Activated CD4-positive, alpha-beta T cell treated with anti-CD3 and anti-CD28 coated beads, Interleukin-2, amount 50 U/mL, for 24 hours (primary cell): ENCODE measurements around the gene SORBS1.

Source experiments
- DNase-seq, 2 donors: peaks; one replicate each; pipeline ENCODE4 v3.0.0-alpha.2; 2020; ENCODE audit warnings: low read depth in 1 of 2, low spot score in 1 of 2

The SORBS1 gene

DNA sequence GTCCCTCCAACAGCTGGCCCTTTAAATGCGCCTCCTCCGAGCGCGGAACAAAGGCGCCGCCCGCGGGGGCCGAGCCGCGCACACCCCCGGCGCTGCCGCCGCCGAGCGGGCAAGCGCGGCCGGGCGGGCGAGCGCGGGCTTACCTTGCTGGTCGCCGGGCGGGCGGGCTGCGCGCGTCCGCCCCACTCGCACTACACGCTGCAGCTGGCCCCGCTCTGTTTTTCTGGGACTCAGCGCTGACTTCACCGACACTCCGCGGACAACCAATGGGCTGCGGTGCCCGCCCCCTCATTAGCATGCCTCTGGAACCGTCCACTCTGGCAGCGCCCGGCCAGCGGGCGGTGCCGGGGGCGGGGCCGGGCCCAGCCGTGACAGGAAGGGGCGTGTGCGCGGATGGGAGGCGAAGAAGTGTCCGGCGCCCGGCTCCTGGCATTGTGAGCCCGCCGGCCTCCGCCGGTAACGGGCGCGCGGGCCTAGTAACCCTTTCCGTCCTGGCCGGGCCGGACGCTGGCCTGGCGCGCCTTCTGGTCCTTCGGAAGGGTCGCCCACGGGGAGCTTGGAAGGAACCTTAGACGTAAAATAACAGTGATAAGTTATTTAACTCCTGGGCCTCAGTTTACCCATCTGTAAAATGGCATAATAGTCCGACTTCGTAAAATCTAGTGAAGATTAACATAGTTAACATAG, at the start of gene SORBS1:
Gene SORBS1, minus strand, starts transcription at position 195 of the 687 bp plus-strand sequence. CDS start 120,236 bp downstream, outside the sequence.
- DNase-seq, result peak; percentile 46 to 68

DNA sequence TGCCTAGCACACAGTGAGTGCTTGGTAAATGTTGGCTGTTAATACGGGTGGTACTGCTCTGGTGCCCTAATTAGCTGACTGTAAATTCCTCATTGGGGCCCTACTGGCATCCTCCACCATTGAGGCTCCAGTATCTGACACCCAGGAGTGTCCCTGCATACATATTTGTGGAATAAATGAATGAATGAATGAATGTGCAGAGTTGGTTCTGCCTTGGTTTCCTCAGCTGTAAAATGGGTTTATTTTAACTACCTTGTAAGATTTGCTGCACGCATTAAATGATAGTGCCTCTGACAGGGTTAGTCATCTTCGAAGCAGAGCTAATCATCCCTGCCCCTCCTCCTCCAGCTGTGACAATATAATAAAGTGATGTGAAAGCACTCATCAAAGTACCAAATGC, 49.6 kb upstream of the SORBS1 start:
- DNase-seq, result no peak

DNA sequence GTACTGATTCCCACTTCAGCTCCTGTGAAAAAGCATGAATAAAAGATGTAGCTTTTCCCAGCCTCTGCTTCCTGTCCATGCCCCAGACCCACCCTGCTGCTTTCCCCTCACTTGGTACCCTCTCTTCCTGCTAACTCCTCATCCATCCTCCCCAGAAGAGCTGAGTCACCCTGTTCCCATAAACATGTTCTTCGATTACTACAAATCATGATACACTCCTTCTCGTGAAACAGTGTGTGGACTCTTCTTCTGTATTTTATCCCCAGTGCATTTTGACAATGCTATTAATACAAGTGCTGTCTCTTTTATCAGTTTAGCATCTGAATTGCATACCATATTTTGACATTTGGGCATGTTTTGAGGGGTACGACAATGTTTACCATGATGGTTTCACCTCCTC, 45.8 kb upstream of the SORBS1 start:
- DNase-seq, result no peak

DNA sequence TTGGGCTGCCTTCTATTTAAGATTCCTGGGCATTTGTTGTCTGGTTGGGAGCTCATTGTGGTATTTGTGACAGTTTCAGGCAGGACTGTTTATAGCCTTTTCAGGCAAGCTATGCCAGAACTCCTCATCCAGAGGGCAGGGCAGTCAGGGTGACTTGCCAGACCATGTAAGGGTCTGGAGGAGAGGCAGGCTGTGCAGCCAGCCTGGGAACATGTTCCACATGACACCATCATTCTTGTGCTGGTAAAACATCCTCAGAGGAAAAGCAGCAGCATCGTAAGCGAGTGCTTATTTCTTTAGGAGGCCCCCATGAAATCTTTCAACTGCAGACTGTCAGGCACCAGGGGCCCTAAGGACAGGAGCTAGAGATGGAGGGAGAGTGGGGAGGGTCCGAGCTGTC, 44.0 kb upstream of the SORBS1 start:
- DNase-seq, result no peak

DNA sequence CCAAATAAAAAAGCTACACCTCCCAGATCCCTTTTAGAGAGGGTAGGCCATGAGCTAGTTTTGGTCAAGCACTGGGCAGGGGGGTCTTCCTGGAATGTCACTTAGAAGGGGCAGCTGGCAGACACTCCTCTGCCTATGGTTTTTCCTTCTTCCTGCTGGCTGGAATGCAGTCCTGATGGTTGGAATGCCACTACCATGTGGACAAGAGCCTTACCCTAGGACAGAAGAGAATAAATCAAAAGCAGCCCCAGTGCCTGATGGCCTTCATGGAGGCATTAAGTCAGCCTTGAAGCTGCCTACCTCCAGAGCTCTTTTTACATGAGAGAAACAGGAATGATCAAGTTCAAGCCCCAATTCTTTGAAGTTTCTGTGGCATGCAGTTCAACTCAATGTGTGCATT, 43.5 kb upstream of the SORBS1 start:
- no peak for DNase-seq

DNA sequence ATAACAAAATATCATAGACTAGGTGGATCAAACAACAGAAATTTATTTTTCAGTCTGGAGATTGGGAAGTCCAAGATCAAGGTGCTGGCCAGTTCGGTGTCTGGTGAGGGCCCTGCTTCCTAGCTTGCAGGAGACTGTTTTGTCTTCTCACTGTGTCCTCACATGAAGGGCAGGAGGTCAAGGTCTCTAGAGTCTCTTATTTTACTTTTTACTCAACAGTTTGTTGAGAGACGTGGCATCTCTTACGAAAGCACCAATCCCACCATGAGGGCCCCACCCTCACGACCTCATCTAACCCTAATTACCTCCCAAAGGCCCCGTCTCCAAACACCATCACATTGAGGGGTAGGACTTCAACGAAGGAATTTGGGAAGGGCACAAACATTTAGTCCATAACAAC, 41.2 kb upstream of the SORBS1 start:
- no peak for DNase-seq

DNA sequence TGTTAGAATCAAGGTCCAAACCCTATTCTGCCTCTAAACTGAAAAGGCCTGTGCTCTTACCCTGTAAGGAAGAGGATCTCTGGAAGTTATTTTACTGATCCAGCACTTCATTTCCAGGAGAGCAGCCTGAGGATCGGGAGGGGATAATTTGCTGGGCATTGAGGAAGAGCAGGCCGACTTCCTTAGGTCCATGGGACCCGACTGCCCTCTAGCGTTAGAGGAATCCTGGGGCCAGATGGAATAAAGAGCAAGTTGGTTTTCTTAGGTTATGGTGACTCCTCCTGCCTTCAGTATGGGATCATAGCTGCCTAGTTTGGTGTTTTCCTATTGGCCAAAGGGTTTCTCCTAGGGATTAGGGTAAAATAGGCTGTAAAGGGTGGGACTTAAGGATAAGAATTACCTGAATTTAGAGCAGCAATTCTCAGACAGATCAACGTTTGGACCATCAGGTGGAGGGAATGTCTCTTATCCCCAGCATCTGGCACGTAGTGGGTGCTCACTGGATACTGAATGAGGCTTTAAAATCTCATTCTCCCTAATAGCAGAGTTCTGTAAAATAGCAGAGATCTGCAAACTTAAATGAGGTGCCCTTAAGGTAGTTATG, 40.0 kb upstream of the SORBS1 start:
- peak in 1 of 2 donors; percentile 30 for DNase-seq

DNA sequence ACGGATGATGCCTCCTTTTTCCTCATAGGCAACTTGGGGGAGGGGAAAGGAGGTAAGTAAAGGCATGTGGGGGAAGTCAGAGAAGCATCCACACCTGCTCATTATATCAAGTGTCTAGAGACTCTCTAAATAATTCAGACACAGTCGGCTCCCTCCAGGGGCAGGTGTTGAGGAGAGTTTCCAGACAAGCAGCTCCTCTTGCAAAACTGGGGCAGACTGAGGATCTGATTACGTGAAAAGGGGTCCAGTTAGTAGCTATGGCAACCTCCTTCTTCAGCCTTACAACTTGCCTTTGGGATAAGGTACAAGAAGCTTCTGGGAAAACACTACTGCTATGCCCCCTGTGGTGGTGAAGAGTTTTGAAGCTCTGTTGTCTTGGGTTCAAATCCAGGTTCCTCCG, 39.0 kb upstream of the SORBS1 start:
- no peak for DNase-seq

DNA sequence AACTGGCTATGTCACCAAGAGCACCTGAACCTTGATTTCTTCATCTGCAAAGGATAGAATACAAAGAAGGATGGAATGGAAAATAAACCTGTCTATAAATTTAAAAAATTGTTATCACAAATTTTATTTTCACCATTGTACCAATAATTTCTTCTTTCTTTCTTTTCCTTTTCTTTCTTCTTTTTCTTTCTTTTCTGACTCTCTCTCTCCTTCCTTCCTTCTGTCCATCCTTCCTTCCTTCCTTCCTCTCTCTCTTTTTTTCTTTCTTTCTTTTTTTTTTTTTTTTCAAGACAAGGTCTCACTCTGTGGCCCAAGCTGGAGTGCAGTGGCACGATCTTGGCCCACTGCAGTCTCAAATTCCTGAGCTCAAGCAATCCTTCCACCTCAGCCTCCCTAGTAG, 36.6 kb upstream of the SORBS1 start:
- DNase-seq, result no peak

DNA sequence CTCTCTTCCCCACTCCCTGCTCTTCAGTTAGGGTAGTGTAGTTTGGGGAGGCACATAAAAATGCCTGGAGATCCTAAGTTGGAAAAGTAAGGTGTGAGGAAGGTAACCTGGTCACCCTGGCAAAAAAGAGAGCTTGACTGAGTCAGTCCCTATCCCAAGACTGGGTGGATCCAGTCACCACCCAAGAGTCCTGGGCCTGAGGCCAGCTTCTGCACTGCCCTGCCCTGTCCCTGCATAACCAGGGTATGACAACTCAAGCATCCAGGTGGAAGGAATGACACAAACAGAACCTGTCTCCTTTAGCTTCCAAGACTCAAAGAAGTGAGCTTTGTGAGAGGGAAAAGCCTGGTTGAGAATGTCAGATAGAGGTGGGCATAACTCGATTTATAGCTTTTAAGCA, 26.9 kb upstream of the SORBS1 start:
- no peak for DNase-seq

DNA sequence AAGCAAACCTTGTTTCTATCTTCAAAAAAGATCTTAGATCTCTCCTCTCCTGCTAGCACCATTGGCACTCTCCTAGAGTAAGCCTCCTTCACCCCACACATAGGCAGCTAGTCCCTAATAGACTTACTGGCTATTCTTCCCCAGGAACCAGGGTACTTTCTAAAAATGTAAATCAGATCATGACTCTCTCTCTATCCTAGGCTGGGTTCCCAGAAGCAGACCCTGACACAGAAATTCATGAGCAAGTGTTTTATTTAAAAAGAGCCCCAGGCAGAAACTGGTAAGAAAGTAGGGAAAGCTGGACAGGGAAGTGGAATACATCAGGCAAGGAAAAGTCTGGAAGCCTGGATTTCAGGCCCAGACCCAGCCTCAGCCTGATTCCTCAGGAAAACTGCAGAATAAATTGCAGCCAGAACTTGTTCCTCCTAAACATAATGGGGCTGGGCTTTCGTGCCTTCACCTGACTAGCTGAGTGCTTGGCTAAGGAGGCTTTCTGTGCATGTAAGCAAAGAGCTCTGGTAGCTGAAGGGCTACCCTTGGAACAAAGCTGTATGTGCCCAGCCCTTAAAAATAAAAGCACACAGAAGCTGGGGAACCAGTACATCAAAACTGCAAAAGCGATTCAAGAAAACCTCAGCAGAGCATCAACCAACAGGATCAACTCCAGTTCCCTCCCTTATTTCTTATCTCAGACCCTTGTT, 18.8 kb upstream of the SORBS1 start:
- no peak for DNase-seq

DNA sequence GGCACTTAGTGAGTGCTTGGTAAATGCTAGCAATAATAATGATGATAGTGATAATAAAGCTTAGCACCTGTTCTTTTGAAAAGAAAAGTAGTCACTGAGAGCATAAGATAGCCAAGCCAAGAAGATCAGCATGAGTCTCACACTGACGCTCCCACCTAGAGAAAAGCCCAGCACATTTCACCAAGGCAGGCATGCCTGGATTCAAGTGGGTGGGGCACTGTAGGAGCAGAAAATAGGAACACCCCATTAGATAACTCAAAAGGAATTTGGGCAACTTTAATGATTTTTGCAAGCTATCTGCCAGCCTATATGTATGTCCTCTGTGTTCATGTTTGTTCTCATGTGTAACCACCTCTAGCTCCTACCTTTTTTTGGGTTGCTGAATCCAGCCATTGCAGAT, 18.1 kb upstream of the SORBS1 start:
- no peak for DNase-seq

DNA sequence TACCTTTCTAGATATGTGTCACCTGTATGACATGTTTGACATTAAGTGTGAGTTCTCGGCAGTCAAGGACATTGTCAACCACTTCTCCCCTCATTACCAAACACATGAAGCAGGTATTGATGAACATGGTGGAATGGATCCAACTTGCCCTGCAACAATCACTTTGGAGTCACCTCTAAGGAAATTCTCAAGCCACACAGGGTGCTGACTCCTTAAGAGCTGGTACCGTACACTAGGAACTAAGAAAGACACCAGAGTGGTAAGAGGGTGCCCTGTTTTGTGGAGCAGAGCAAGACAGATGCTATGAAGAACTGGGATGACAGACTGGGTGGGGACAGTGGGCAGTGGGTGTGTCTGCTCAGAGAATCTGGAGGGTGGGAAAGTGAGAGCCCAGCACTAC, 17.4 kb upstream of the SORBS1 start:
- DNase-seq, result no peak

DNA sequence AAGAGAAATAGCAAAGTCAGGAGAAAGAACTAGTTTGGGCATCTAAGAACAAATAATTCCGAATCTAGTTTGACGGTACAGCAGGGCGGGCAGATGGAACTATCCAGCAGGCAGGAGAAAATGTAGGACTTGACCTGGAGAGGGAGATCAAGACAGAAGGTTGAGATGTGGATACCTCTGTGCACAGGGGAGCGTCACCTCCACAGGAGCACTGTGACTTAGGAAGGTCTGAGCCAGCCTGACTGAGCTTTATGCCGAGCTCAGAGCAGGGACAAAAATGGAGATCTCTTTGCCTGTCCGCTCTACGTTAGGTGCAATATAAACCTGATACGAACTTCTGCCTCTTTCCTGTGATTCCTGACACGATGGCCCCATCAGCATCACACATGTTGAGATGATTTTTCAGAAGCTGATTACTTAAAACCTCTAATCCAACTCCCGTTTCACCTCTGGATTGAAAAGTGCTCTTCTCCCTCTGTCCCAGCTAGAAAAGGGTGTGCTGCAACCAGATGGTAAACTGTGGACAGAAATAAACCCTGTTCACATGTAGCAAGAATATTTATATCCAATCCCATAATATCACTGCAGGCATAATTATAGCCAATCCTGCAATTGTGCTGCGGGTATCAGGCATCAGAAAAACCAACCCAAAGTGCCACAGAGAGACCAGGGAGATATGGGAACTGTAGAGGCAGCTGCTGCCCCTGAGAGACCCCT, 13.6 kb upstream of the SORBS1 start:
- no peak for DNase-seq

DNA sequence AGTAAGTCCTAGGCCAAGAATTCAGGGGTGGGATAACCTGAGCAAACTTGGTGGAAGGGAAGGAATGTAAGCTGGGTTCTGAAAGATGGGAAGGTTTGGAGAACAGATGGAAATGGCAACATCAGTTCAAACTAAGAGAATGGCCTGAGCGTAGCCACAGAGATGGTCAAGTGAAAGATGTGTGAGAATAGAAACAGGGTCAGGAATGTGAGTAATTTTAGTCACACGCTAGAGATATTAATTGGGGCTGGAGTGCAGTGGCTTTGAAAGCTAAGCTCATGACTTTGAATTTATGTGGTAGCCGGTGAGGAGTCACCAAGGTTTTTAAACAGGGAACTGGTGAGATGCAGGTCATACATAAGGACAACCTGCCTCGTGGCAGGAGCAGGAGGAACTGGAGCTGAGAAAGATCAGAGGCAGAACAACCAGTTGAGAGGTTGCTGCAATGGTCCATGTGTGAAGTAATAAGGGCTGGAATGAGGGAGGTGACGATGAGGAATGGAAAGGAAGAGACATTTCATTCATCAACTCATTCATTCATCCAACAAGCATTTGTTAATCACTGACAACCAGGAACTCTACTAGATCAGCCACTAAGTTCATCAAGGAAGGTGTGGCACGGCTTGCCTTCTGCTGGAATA, 12.9 kb upstream of the SORBS1 start:
- no peak for DNase-seq

DNA sequence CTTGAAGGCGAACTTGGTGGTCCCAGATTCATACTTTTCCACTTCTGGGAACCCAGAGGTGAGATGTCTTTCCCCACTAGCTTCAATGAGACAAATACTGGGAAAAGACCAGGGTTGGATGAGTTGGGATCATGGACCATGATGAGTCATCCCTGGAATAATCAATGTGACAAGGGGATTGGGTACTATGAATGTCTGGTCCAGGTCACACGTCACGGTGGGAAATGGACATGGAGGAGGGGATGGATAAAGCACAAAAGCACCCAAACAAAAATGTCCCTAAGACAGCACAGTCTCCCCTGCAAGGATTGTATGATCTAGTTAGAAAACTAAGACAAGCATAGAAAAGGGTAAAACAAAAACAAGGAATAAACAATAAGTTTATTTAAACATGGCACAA, 12.4 kb upstream of the SORBS1 start:
- no peak for DNase-seq

DNA sequence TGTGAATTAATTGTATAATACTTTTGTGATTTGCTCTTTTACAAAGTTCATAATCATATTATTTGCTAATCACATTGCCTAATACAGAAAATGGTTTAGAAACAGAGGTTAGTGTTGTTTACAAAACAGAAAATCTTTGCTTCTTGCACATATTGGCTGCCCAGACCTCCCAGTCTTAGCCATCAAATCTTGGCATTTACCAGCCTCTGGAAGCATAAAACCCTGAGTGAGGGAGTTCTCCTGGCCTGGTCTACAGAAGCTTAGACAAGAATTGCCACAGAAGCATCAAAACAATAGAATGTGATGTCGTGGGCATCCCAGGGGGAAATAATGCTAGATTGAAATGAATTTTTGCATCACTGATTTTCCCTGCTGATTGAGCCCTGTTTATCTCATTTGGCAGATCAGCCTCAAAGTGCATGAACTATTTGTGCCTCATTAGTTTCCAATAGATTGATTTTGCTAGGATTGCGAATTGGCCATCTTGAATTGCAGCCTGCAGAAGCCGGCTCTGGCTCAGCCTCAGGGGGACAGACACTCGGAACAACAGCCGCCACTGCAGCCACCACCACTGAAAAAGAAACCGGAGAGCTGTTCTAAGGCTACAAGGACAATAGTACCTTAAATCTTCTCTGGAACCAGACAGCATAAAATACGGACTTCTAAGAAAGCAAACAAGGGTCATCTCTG, 11.1 kb upstream of the SORBS1 start:
- no peak for DNase-seq

DNA sequence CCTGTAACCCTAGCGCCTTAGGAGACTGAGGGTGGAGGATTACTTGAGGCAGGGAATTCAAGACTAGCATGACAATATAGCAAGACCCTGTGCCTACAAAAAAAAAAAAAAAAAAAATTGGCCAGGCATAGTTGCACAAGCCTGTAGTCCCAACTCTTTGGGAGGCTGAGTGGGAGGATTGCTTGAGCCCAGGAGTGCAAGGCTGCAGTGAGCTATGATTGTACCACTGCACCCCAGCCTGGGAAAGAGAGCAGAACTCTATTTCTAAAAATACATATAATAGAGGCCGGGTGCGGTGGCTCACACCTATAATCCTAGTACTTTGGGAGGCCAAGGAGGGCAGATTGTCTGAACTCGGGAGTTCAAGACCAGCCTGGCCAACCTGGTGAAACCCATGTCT, 10.2 kb upstream of the SORBS1 start:
- no peak for DNase-seq

DNA sequence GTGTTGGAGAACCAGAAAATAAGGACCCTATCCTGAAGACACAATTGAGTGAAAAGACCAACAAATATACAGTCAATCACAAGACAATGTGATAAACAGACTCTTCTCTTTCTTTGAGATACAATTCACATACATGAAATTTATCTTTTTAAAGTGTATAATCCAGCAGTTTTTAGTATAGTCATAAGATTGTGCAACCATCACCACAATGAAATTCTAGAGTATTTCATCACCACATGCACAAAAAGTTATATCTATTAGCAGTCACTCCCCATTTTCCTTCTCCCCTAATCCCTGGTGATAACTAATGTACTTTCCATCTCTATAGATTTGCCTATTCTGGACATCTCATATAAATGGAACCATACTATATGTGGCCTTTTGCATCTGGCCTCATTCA, 8.2 kb upstream of the SORBS1 start:
- DNase-seq, result no peak

DNA sequence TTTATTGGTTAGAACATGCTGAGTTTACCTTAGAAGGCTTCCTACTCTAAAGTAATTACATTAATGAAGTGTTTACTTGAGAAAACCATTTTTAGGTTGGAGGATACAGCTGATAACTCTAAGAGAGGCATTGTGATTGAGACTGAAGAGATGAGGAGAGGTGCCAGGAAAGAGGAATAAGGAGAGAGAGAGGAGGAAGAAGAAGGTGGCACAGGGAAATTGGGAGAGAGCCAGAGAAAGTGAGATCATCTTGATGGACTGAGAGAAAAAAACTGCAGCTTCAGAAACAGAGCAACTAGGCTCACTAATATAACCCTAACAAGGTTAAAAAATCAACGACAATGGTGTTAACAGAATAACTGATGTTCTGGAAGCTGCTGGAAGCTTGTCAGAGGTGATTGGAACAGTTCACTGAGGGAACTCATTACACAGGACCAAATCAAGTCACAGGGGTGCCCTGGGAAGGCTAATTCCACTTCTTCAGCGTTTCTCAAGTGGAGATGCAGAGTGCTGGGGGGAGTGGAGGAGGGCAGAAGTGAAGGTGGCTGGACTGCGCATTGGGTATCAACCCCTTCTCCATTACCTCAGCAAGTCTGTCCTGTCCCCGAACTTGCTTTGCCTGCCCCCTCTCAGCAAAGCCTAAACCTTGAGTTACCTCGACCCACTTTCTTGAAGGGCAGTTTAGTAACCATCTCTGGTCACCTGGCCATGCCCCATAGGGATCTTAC, 6.9 kb upstream of the SORBS1 start:
- no peak for DNase-seq
